GM20000 (cell line): ENCODE results near the gene SLC22A23.

Experiments
- DNase-seq: peaks from one replicate; pipeline ENCODE4 v3.0.0; 2012; ENCODE audit warnings: low spot score
- CTCF ChIP-seq: IDR thresholded peaks from 2 replicates; pipeline ENCODE4 v1.5.1; 2012; ENCODE audit warnings: mild to moderate bottlenecking, control low read depth; ENCODE audit errors: extremely low read depth, missing control alignments

SLC22A23 gene

DNA sequence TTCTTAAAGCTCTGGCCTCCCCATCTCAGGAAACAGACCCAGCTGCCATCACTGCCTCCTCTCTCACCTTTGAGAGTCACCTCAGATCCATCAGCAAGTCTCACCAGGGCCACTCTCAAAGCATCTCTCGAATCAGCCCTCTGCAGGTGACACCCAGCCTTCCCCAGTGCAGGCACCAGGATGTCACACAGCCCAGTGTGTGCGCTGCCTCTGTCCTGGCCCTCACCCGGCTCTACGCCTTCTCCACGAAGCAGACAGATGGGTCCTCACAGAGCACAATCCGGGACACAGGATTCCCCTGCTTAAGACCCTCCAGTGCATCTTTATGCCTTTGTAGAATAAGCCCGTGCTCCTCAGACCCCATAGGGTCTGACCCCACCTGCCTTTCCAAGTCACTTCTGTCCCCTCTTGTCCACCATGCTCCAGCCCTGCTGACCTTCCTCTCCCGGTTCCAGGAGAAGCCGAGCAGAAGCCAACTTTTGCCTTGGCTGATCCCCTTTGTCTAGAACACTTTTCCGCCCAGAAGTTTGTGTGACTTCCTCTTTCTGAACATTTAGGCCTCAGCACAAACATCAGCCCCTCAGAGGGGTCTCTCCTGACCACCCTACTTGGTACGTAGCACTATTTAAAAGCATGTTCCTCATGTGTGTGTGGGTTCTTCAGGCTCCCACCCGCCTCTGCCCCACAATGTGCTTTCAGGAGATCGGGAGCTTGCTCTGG is 137.9 kb downstream of the SLC22A23 start:
- no peak for DNase-seq
- TF ChIP-seq CTCF: no peak

GRCh38 chr6:3318226-3318625 is 138.6 kb downstream of the SLC22A23 start:
- DNase-seq: no peak
- no peak for TF ChIP-seq CTCF

GRCh38 chr6:3317741-3318211 is 139.1 kb downstream of the SLC22A23 start:
- no peak for DNase-seq
- no peak for TF ChIP-seq CTCF

DNA sequence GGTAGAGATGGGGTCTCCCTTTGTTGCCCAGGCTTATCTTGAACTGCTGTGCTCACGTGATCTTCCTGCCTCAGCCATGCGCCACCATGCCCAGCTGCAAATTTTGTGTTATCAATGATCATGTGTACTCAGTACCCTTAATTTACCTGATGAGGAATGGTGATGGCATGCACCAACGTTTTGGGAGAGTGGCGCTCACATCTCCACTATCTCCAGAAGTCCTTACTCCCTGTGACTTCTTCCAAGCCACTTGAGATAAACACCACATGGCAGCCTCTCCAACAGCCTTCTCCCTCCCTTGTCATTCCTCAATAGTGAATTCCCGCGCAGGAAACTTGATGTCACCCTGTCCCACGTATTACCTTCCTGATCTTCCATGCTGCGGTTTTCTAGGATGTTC is 140.0 kb downstream of the SLC22A23 start:
- TF ChIP-seq CTCF: no peak
- no peak for DNase-seq

- TF ChIP-seq CTCF: no peak
- DNase-seq: no peak
Measured at GRCh38 chr6:3316331-3316730, 140.5 kb downstream of the SLC22A23 start.

DNA sequence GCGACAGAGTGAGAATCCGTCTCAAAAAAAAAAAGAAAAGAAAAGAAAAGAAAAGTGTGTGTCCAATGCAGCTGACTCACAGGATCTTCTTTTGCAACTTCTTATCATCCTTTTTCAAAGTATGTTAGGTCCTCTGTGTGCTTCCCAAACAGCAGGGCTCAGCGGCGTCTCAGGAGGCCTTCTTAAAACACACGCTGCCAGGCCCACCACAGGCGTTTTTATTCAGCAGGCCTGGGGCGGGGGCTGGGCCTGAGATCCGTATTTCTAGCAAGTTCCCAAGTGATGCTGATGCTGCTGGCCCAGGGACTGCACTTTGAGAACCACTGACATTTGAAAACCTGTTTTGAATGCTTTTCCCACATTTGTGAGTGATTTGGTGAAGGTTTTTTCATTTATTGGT is 141.0 kb downstream of the SLC22A23 start:
- DNase-seq: no peak
- TF ChIP-seq CTCF: no peak

DNA sequence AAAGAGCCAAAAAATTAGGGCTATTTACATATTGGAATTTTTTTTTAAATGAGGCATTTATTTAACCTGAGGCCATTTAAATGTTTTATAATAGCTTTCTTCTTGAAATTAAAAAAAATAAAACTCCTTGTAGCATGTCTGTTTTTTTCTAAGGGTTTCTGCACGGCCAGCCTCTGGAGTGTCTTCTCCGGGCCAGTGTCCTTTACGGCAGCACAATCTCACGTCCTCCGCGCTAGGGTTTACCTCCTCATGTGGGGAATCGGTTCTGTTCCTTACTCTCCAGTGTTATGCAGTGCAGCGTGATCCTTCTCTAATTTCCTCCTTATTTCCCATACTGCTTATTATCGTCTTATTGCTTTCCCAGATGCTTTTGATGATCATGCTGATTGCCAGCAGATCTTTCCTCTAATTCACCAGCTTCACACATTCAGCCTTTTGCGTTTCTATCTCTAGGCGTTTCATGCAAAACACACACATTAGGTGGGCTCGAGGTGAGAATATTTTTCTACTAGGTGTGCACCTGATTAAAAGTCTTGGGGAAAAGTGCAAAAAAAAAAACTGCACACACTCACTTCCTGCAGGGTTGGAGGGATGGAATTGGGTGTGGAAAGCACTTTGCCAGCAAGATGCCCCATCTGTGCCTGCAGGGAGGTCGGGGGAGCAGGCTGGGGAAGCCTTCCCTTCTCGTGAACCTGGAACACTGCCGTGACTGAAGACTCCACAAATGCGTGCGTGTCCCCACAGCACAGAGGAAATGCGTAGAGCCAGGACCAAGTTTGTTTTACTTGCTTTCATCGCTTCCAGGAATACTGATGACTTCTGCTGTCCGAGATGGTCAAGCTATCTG is 142.0 kb downstream of the SLC22A23 start:
- no peak for TF ChIP-seq CTCF
- no peak for DNase-seq
